Inflammatory macrophage treated with lipopolysaccharide for 4 hours (primary cell): ENCODE measurements around the gene C13orf46.

ENCODE experiments used
- DNase-seq: peaks from one replicate; pipeline ENCODE4 v3.0.0-alpha.2; 2020

C13orf46 gene

GRCh38 chr13:113937073-113937472, 36.8 kb downstream of the C13orf46 start:
- DNase-seq = no peak

- DNase-seq = no peak
These were observed 37.5 kb downstream of the C13orf46 start for GRCh38 chr13:113936166-113936965.

- no peak for DNase-seq
These were observed 38.7 kb downstream of the C13orf46 start for GRCh38 chr13:113935001-113935844.

GRCh38 chr13:113934576-113934975, 39.3 kb downstream of the C13orf46 start:
- DNase-seq = no peak

GRCh38 chr13:113933901-113934300, 40.0 kb downstream of the C13orf46 start:
- no peak for DNase-seq

- DNase-seq = no peak
These were observed 41.9 kb downstream of the C13orf46 start for GRCh38 chr13:113931841-113932459.

- DNase-seq = no peak
These were observed 42.9 kb downstream of the C13orf46 start for GRCh38 chr13:113930671-113931637.

GRCh38 chr13:113929628-113930615, 44.0 kb downstream of the C13orf46 start:
- no peak for DNase-seq

- DNase-seq = no peak
These were observed 44.9 kb downstream of the C13orf46 start for GRCh38 chr13:113928685-113929627.

- no peak for DNase-seq
These were observed 46.0 kb downstream of the C13orf46 start for GRCh38 chr13:113927661-113928581.

GRCh38 chr13:113926951-113927660, 46.8 kb downstream of the C13orf46 start:
- DNase-seq = no peak

- DNase-seq = no peak
These were observed 47.5 kb downstream of the C13orf46 start for GRCh38 chr13:113926301-113926761.

- DNase-seq = no peak
These were observed 49.5 kb downstream of the C13orf46 start for GRCh38 chr13:113924184-113924901.

GRCh38 chr13:113923376-113924063, 50.4 kb downstream of the C13orf46 start:
- no peak for DNase-seq

- DNase-seq = no peak
These were observed 51.3 kb downstream of the C13orf46 start for GRCh38 chr13:113922412-113923118.

- DNase-seq = no peak
These were observed 52.1 kb downstream of the C13orf46 start for GRCh38 chr13:113921763-113922162.
